ENCODE results near the gene NRARP. TPM values are rescaled to one million over a fixed set of nuclear protein-coding genes. Genes with fewer than 3 reads are reported as not detected.
"Not testable (repeated sequence)": the region's sequence is repeated elsewhere in the genome, so short reads cannot be mapped to it uniquely, and the experiment has no call there.

The NRARP gene
- total RNA-seq, 1 experiment from 2014 or later: 24.7 TPM

GRCh38 chr9:137263506-137263905 lies 38.6 kb downstream of the NRARP start:
- ChIA-PET CTCF (no interaction called here), POLR2A (no interaction called here)
- intact Hi-C loops (cut with micrococcal nuclease; ENCODE audit: unreplicated experiment): no loop called here
- no peaks in the 10 kb centered on the region for H3K9me3 Mint-ChIP-seq (ENCODE audit: unreplicated experiment)
- H3K27me3 Mint-ChIP-seq (ENCODE audit: insufficient read depth, unreplicated experiment): no peaks in the 10 kb centered on the region
- Histone ChIP-seq H3K27me3 (replicated peaks; ENCODE audit: control insufficient read depth, insufficient read depth, low read length) (no peaks in the 10 kb centered on the region), H3K36me3 (ENCODE audit: control insufficient read depth, insufficient read depth, low read length) (peaks cover 2% of the 10 kb centered on the region), H3K9me3 (no peaks in the 10 kb centered on the region), H3K4me1 (no peaks in the 10 kb centered on the region), H3K4me3 (ENCODE audit: low read depth, low read length) (no peak overlapping the region)
- no peak for DNase-seq
- H3K4me1 Mint-ChIP-seq (ENCODE audit: low read depth, unreplicated experiment): no peaks in the 10 kb centered on the region
- H3K36me3 Mint-ChIP-seq (ENCODE audit: insufficient read depth, unreplicated experiment): peaks cover 68% of the 10 kb centered on the region
- no peak overlapping the region for H3K27ac Mint-ChIP-seq (ENCODE audit: unreplicated experiment)
- H3K4me3 Mint-ChIP-seq (ENCODE audit: unreplicated experiment): no peak overlapping the region
- BruUV-seq (replicated peaks): no TSS peak
- TF ChIP-seq CTCF (IDR thresholded peaks at IDR 0.05; ENCODE audit: insufficient read depth in 1 of 2, low read depth in 1 of 2, low read length in 1 of 2, severe bottlenecking in 1 of 2, unreplicated experiment in 1 of 2): no peak

GRCh38 chr9:137262909-137263285 lies 39.2 kb downstream of the NRARP start:
- Mint-ChIP-seq H3K4me1 (ENCODE audit: low read depth, unreplicated experiment) (no peaks in the 10 kb centered on the region), H3K9me3 (ENCODE audit: unreplicated experiment) (no peaks in the 10 kb centered on the region), H3K4me3 (ENCODE audit: unreplicated experiment) (no peak overlapping the region), H3K27me3 (ENCODE audit: insufficient read depth, unreplicated experiment) (no peaks in the 10 kb centered on the region), H3K36me3 (ENCODE audit: insufficient read depth, unreplicated experiment) (peaks cover 68% of the 10 kb centered on the region), H3K27ac (ENCODE audit: unreplicated experiment) (no peak overlapping the region)
- ChIA-PET POLR2A (no interaction called here), CTCF (interaction anchor here (1.2 kb wide), 1 partner anchor 9 kb away, joined by 5 read pairs; no protein-coding TSS in a partner anchor)
- no peaks in the 10 kb centered on the region for H3K27me3 ChIP-seq (replicated peaks; ENCODE audit: control insufficient read depth, insufficient read depth, low read length)
- no peak for TF ChIP-seq CTCF (IDR thresholded peaks at IDR 0.05; ENCODE audit: insufficient read depth in 1 of 2, low read depth in 1 of 2, low read length in 1 of 2, severe bottlenecking in 1 of 2, unreplicated experiment in 1 of 2)
- no peaks in the 10 kb centered on the region for H3K4me1 ChIP-seq
- H3K4me3 ChIP-seq (ENCODE audit: low read depth, low read length): no peak overlapping the region
- intact Hi-C loops (cut with micrococcal nuclease; ENCODE audit: unreplicated experiment): no loop called here
- H3K36me3 ChIP-seq (ENCODE audit: control insufficient read depth, insufficient read depth, low read length): peaks cover 2% of the 10 kb centered on the region
- H3K9me3 ChIP-seq: no peaks in the 10 kb centered on the region
- BruUV-seq (replicated peaks): no TSS peak
- DNase-seq: no peak

- peak; percentile 61 to 71 for DNase-seq
- H3K4me3 Mint-ChIP-seq (ENCODE audit: unreplicated experiment); H3K9me3 Mint-ChIP-seq (ENCODE audit: unreplicated experiment); H3K4me3 ChIP-seq (ENCODE audit: low read depth, low read length); H3K4me1 ChIP-seq; H3K27me3 ChIP-seq (replicated peaks; ENCODE audit: control insufficient read depth, insufficient read depth, low read length); H3K27me3 Mint-ChIP-seq (ENCODE audit: insufficient read depth, unreplicated experiment); H3K4me1 Mint-ChIP-seq (ENCODE audit: low read depth, unreplicated experiment); H3K36me3 ChIP-seq (ENCODE audit: control insufficient read depth, insufficient read depth, low read length); H3K9me3 ChIP-seq; BruUV-seq (replicated peaks); intact Hi-C loops (cut with micrococcal nuclease; ENCODE audit: unreplicated experiment): not testable (repeated sequence)
- POLR2A ChIA-PET: interaction anchor here (0.6 kb wide), 1 partner anchor 30 kb away, joined by 11 read pairs; no protein-coding TSS in a partner anchor
- Mint-ChIP-seq H3K27ac (ENCODE audit: unreplicated experiment) (peak overlapping the region; percentile 23), H3K36me3 (ENCODE audit: insufficient read depth, unreplicated experiment) (peaks cover 68% of the 10 kb centered on the region)
- peak; percentile 30 to 38 for TF ChIP-seq CTCF (IDR thresholded peaks at IDR 0.05; ENCODE audit: insufficient read depth in 1 of 2, low read depth in 1 of 2, low read length in 1 of 2, severe bottlenecking in 1 of 2, unreplicated experiment in 1 of 2)
- CTCF ChIA-PET: interaction anchor here (1.2 kb wide), 1 partner anchor 8 kb away, joined by 5 read pairs; no protein-coding TSS in a partner anchor
Measured at GRCh38 chr9:137262173-137262908, 39.7 kb downstream of the NRARP start.

Measured in Caco-2 (cell line).